Fibroblast of lung (primary cell): ENCODE measurements around the gene TENM4. TPM values are rescaled to one million over a fixed set of nuclear protein-coding genes. Genes with fewer than 3 reads are reported as not detected.

Experiments used
- DNase-seq, 2 donors: peaks; one replicate each; pipeline versions ENCODE4 v3.0.0 to v3.0.0-alpha.2; 2010; ENCODE audit warnings: low read depth in 2 of 2
- H2AFZ ChIP-seq: 2 replicates; pipeline ENCODE4 v1.5.1; 2012; ENCODE audit warnings: low read length, control low read depth, inconsistent platforms
- H3K27ac ChIP-seq: 2 replicates; pipeline ENCODE4 v1.5.1; 2011; ENCODE audit warnings: low read length, control low read depth; ENCODE audit not compliant: insufficient read depth
- H3K27me3 ChIP-seq: 2 replicates; pipeline ENCODE4 v1.5.1; 2011; ENCODE audit warnings: mild to moderate bottlenecking, low read length; ENCODE audit not compliant: control insufficient read depth, insufficient read depth
- H3K36me3 ChIP-seq: 2 replicates; pipeline ENCODE4 v1.5.1; 2011; ENCODE audit warnings: low read length; ENCODE audit not compliant: control insufficient read depth, insufficient read depth
- H3K4me1 ChIP-seq: 2 replicates; pipeline ENCODE4 v1.5.1; 2011; ENCODE audit warnings: low read length; ENCODE audit not compliant: control insufficient read depth, insufficient read depth; ENCODE audit errors: extremely low read depth
- H3K4me2 ChIP-seq: 2 replicates; pipeline ENCODE4 v1.5.1; 2011; ENCODE audit warnings: low read length, control low read depth; ENCODE audit not compliant: insufficient read depth; ENCODE audit errors: extremely low read depth
- H3K4me3 ChIP-seq, 4 experiments: fragments of 200-600 bp in 1 of 4; sonication (generic) in 1 of 4; replicated peaks in 1 of 4; 2 replicates each; pipeline ENCODE4 v1.5.1; 2011 to 2016; ENCODE audit warnings: low read length in 4 of 4, low read depth in 3 of 4, mild to moderate bottlenecking in 3 of 4, control low read depth in 2 of 4, inconsistent platforms in 1 of 4, mixed read lengths in 1 of 4; ENCODE audit not compliant: insufficient read depth in 1 of 4; ENCODE audit errors: control extremely low read depth in 1 of 4
- H3K79me2 ChIP-seq: 2 replicates; pipeline ENCODE4 v1.5.1; 2012; ENCODE audit warnings: mild to moderate bottlenecking, low read length, inconsistent platforms; ENCODE audit not compliant: control insufficient read depth, insufficient read depth
- H3K9ac ChIP-seq: 2 replicates; pipeline ENCODE4 v1.5.1; 2011; ENCODE audit warnings: mild to moderate bottlenecking, low read length, control low read depth; ENCODE audit not compliant: insufficient read depth
- H3K9me3 ChIP-seq: 2 replicates; pipeline ENCODE4 v1.5.1; 2012; ENCODE audit warnings: low read depth, low read length; ENCODE audit not compliant: control insufficient read depth, insufficient read depth
- H4K20me1 ChIP-seq: 2 replicates; pipeline ENCODE4 v1.5.1; 2011; ENCODE audit warnings: low read length; ENCODE audit not compliant: control insufficient read depth, insufficient read depth; ENCODE audit errors: extremely low read depth
- EZH2 ChIP-seq: IDR thresholded peaks from 2 replicates; pipeline ENCODE4 v1.5.1; 2012; ENCODE audit warnings: low read length, control low read depth, mild to moderate bottlenecking; ENCODE audit errors: missing control alignments
- polyA plus RNA-seq, 2 donors: library from polyadenylated mRNA; depleted of rRNA in 1 of 2; stranded (reverse) in 1 of 2; unstranded in 1 of 2; fragments of >200 nt; gene quantifications; 2 replicates each; pipeline ENCODE4 v1.2.1, GENCODE V29; 2011 to 2012; ENCODE audit warnings: missing spikeins in 1 of 2
- total RNA-seq: library from RNA; depleted of rRNA; stranded (reverse); fragments of >200 nt; gene quantifications from 2 replicates; pipeline ENCODE4 v1.2.1, GENCODE V29; 2014
- TF ChIP-seq, protein P1 (sequence below), 2 donors: IDR thresholded peaks in 1 of 2; conservative IDR thresholded peaks in 1 of 2; 1 replicate in 1 of 2; 2 replicates in 1 of 2; pipeline ENCODE4 v1.5.1; 2011 to 2012; ENCODE audit warnings: low read length in 2 of 2, control low read depth in 1 of 2, inconsistent platforms in 1 of 2, low read depth in 1 of 2, mild to moderate bottlenecking in 1 of 2

TENM4 gene
- total and polyA plus RNA-seq, 2 donors (not counting 1 experiment from before 2014, with no cell fraction given): 4.6 to 48.4 TPM

DNA sequence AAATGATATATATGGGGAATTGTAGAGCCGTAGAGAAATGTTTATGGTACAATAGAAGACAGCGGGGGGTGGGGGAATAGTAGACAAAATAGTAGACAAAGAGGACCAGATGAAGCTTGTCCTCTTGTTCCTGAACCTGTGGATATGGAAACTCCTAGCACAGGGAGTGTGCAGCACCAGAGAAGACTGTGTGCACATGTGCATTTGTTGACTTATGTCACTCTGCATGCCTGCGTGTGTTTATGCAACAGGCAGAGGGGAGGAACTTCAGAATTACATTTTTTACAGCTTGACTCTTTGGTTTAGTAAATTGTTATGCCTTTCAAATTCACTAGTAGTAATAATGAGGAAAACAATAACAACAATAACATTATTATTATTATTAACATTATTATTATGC, 36.0 kb downstream of the TENM4 start:
- Histone ChIP-seq H3K9ac (no peak overlapping the region), H3K36me3 (no peaks in the 10 kb centered on the region), H3K4me1 (no peaks in the 10 kb centered on the region), H2AFZ (no peak overlapping the region), H3K4me2 (no peak overlapping the region), H3K27ac (no peak overlapping the region), H3K27me3 (no peaks in the 10 kb centered on the region), H3K79me2 (no peaks in the 10 kb centered on the region), H3K4me3 (no peak overlapping the region), H3K9me3 (no peaks in the 10 kb centered on the region), H4K20me1 (no peaks in the 10 kb centered on the region)
- TF ChIP-seq, protein P1, sequence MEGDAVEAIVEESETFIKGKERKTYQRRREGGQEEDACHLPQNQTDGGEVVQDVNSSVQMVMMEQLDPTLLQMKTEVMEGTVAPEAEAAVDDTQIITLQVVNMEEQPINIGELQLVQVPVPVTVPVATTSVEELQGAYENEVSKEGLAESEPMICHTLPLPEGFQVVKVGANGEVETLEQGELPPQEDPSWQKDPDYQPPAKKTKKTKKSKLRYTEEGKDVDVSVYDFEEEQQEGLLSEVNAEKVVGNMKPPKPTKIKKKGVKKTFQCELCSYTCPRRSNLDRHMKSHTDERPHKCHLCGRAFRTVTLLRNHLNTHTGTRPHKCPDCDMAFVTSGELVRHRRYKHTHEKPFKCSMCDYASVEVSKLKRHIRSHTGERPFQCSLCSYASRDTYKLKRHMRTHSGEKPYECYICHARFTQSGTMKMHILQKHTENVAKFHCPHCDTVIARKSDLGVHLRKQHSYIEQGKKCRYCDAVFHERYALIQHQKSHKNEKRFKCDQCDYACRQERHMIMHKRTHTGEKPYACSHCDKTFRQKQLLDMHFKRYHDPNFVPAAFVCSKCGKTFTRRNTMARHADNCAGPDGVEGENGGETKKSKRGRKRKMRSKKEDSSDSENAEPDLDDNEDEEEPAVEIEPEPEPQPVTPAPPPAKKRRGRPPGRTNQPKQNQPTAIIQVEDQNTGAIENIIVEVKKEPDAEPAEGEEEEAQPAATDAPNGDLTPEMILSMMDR (conservative IDR thresholded peaks at IDR 0.05 in 1 of 2, IDR thresholded peaks at IDR 0.05 in 1 of 2; ENCODE audit: low read depth in 1 of 2, low read length in 2 of 2): no peak
- no peak for TF ChIP-seq EZH2
- DNase-seq: no peak

DNA sequence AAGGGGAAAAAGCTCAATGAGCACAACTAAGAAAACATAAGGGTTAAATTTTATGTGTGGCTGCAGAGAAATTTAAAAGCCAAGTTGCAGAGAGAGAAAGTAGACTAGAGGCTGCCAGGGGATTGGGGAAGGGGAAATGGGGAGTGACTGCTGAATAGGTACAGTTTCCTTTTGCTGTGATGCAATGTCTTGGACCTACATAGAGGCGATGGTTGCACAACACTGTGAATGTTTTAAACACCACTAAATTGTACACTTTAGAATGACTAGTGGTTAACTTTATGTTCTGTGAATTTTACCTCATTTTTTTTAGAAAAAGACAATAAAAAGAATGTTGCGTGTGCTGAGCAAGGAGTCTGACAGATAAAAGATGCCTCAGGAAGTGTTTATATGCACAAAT, 36.5 kb downstream of the TENM4 start:
- no peaks in the 10 kb centered on the region for H4K20me1 ChIP-seq
- H3K4me3 ChIP-seq: no peak overlapping the region
- H3K27ac ChIP-seq: no peak overlapping the region
- no peaks in the 10 kb centered on the region for H3K79me2 ChIP-seq
- H3K27me3 ChIP-seq: no peaks in the 10 kb centered on the region
- no peak overlapping the region for H2AFZ ChIP-seq
- no peak overlapping the region for H3K9ac ChIP-seq
- no peaks in the 10 kb centered on the region for H3K9me3 ChIP-seq
- H3K4me2 ChIP-seq: no peak overlapping the region
- no peaks in the 10 kb centered on the region for H3K36me3 ChIP-seq
- no peak for TF ChIP-seq EZH2
- TF ChIP-seq, protein P1 (conservative IDR thresholded peaks at IDR 0.05 in 1 of 2, IDR thresholded peaks at IDR 0.05 in 1 of 2; ENCODE audit: low read depth in 1 of 2, low read length in 2 of 2): no peak
- DNase-seq: peak in 1 of 2 donors; percentile 76
- H3K4me1 ChIP-seq: no peaks in the 10 kb centered on the region

DNA sequence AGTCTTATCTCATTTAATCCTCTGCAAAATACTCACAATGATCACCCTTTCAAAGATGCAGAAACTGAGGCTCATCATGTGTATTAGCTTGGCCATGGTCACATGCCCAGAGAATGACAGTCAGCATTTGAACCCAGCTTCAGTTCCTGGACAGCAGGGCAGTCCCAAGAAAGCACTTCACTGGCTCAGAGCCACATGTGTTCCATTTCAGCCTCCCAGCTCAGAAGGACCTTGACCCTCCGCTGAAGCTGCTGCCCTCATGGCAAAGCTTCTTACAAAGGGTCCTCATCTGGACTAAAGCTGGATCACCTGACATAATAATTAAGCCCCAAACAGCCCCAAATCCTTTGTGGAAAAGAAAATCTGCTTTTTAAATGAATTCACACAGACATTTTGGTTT, 37.0 kb downstream of the TENM4 start:
- Histone ChIP-seq H3K27ac (no peak overlapping the region), H3K4me1 (no peaks in the 10 kb centered on the region), H4K20me1 (no peaks in the 10 kb centered on the region), H3K27me3 (no peaks in the 10 kb centered on the region), H3K36me3 (no peaks in the 10 kb centered on the region), H3K9me3 (no peaks in the 10 kb centered on the region), H3K4me3 (no peak overlapping the region), H3K4me2 (no peak overlapping the region), H3K79me2 (no peaks in the 10 kb centered on the region), H3K9ac (no peak overlapping the region), H2AFZ (no peak overlapping the region)
- TF ChIP-seq, protein P1 (conservative IDR thresholded peaks at IDR 0.05 in 1 of 2, IDR thresholded peaks at IDR 0.05 in 1 of 2; ENCODE audit: low read depth in 1 of 2, low read length in 2 of 2): no peak
- TF ChIP-seq EZH2: no peak
- no peak for DNase-seq
